GM18502 (cell line): ENCODE results near the gene CIB4.

Experiments
- ATAC-seq: cut with Tn5 transposase; IDR thresholded peaks from one replicate; pipeline ENCODE4 v1.9.1; 2021; ENCODE audit warnings: mild to moderate bottlenecking; ENCODE audit not compliant: unreplicated experiment, poor library complexity

CIB4 gene

GRCh38 chr2:26628561-26629345 lies 12.4 kb downstream of the CIB4 start:
- no peak for ATAC-seq

GRCh38 chr2:26627350-26628105 lies 13.6 kb downstream of the CIB4 start:
- ATAC-seq = no peak

- no peak for ATAC-seq
Measured at GRCh38 chr2:26626606-26627005, 14.6 kb downstream of the CIB4 start.

DNA sequence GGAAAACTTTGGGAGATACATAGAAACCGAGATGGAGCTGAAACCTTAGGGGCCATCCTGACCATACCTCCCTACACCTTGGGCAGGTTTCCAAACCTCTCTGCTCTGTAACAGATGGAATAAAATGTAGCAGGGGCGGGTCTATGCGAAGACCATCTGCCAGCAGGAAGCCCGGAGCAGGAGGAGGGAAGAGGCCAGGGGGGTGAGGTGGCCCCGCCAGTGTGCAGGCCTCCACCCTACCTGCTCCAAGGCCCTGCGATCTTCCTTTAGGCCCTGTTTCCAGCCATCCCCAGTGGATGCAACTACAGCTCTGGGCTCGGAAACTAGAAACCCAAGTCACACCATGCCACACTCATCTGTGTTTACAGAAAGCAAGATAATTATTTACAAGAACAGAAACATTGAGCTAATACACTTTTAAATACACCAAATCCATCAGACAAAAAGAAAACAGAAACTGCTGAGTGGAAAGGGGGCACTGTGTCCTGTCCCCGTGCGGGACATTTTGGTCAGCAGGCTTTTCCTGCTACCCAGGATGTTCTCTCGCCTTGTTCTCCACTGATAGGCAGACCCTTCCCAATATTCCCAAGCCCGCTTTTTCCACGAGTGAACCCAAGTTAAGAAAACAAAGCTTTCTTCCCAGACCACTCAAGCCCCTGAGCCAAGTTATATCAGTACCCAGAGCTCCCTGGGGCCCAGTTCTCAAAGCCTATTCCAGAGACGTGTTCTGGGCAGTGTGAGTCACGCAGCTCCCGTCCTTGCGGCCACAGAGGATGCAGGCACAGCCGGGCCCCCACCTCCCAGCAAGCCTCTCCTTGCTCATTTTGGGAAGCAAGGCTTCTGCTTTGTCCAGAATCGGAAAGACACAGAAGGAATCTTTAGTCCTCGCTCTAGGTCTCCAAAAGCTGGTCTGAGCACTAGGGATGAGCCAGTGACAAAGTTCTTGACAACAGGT lies 17.3 kb downstream of the CIB4 start:
- no peak for ATAC-seq

DNA sequence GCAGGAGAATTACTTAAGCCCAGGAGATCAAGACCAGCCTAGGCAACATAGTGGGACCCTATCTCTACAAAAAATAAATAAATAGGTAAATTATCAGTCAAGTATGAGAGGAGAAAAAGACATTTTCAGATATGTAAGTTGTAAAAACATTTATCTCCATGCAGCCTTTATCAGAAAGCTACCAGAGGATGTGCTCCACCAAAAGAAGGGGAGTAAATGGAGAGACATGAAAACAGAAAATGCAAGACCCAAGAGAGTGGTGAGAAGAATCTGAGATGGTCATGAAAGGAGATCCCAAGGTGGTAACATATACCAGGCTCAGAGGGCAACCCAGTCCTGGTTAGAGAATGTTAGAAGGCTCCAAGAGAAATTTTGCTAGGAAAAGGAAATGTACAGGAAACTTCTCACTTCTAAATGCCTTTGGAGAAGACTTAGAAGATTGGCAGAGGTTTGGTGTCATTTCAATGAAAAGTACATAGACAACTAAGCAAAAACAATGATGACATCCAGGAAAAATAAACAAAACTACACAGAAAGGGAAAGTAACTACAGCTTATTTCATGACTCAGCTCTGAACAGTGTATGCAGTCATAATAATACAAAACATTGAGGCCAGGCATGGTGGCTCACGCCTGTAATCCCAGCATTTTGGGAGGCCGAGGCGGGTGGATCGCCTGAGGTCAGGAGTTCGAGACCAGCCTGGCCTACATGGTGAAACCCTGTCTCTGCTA lies 19.5 kb downstream of the CIB4 start:
- ATAC-seq = no peak

GRCh38 chr2:26620031-26620605 lies 21.0 kb downstream of the CIB4 start:
- no peak for ATAC-seq

DNA sequence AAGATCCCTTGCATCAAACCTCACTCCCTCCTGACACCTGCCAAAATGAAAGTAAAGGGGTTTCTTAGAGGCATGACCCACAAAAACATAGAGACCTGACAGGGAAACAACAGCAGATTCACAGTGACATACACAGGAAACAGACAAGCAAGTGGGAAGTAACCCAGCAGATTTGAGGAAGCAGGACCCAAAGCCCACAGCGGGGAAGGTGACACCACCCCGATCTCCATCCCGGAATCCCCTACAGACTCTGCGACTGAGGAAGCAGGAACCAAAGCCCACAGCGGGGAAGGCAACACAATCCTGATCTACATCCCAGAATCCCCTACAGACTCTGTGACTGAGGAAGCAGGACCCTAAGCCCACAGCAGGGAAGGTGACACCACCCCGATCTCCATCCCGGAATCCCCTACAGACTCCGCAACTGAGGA lies 21.6 kb downstream of the CIB4 start:
- no peak for ATAC-seq

DNA sequence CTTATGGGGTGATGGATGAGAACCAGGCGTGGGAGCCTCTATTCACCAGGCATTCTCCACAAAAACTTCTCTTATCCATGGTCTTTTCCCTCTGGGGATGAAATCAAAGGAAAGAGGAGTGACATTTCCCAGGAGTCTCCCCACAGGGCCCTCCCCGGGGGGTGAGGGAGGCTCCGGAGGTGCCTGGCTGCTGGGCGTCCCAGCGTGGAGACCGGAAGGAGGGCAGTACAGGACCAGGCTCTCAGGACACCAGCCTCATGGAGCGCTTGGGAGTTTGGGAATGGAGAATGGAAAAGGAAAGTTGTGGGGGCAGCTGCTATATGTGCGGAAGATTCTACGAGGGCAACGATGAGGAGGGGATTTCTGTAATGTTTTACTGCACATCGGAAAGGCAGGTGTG lies 22.1 kb downstream of the CIB4 start:
- no peak for ATAC-seq

- ATAC-seq = no peak
Measured at GRCh38 chr2:26618611-26619010, 22.6 kb downstream of the CIB4 start.

GRCh38 chr2:26617588-26618083 lies 23.5 kb downstream of the CIB4 start:
- no peak for ATAC-seq

GRCh38 chr2:26616706-26617587 lies 24.2 kb downstream of the CIB4 start:
- no peak for ATAC-seq

GRCh38 chr2:26615860-26616705 lies 25.1 kb downstream of the CIB4 start:
- no peak for ATAC-seq

DNA sequence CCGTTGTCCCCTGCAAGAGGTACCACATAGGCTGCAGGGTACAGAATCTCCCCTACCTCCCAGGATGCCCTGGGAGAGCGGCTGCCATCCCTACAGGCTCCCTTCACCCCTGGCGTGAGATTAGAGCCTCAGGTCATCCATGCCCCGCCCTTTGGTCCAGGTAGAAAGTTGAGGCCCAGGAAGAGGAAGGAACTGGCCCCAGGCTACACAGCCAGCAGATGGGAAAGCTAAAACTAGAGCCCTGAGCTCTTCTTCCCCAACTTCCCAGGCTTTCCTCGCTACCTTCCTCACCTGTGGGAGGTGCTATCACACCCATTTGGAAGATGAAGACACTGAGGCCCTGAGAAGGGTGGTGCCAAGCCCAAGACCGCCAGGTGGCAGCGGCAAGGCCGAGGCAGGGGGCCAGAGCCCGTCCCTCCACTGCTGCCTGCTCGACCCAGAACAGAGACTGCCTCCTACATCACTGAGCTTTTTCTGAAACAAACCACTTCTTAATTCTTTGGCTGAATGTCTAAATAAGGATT lies 25.8 kb downstream of the CIB4 start:
- ATAC-seq = no peak

GRCh38 chr2:26614216-26615138 lies 26.7 kb downstream of the CIB4 start:
- ATAC-seq = no peak

- no peak for ATAC-seq
Measured at GRCh38 chr2:26613241-26614215, 27.6 kb downstream of the CIB4 start.
